Transverse colon (tissue), 3 donors: Measurements from ENCODE around the gene ACTR3.

Experiments used
- CTCF ChIP-seq, 5 experiments: fragments of 200-600 bp in 3 of 5; fragments of 450-650 bp in 2 of 5; sonication (generic) in 3 of 5; IDR thresholded peaks; 1 replicate in 2 of 5; 2 replicates in 3 of 5; pipeline ENCODE4 v1.5.1; 2016 to 2017; ENCODE audit warnings: antibody characterized with exemption in 5 of 5, inconsistent platforms in 3 of 5, mild to moderate bottlenecking in 2 of 5, moderate library complexity in 1 of 5
- EP300 ChIP-seq: sonication (generic); formaldehyde crosslinking; IDR thresholded peaks from one replicate; pipeline ENCODE4 v1.6.1; 2017; ENCODE audit warnings: antibody characterized with exemption, low read depth

- no peak for TF ChIP-seq EP300
- no peak for TF ChIP-seq CTCF (IDR thresholded peaks at IDR 0.05)
Observed at GRCh38 chr2:113873867-113874266, 16.0 kb upstream of the ACTR3 start.
